ENCODE data around the gene CDC42SE2. TPM values are rescaled to one million over a fixed set of nuclear protein-coding genes. Genes with fewer than 3 reads are reported as not detected.

CDC42SE2 gene
- total and polyA plus RNA-seq, 2 of the 4 experiments (the other 2 are of a cell fraction): 12.5 to 19.4 TPM

DNA sequence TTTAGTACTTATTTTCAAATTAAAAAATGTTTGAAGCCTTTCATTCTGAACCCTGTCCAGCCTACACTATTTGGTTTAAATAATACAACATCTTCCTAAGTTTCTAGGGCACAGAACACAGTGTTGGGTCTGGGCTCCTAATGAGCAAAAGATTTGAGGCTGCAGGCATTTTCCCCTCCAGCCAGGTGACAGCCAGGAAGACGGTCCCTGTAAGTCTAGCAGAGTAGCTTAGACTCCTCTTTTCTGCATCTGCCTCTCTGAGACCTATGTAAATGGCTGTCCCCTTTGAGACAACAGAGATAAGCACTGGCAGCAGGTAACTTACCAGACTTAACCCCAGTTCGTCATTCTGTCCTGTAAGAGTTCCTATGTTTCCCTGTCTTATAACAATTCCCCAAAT is 141.8 kb downstream of the CDC42SE2 start:
- Histone ChIP-seq H3K56ac (ENCODE audit: extremely low read depth, insufficient read depth, low read length) (no peak overlapping the region), H3K14ac (replicated peaks; ENCODE audit: low read depth, low read length) (no peak overlapping the region), H3K23ac (ENCODE audit: low read depth, low read length) (no peak overlapping the region), H3K36me3 (ENCODE audit: control insufficient read depth, insufficient read depth, low read length) (peaks cover 6% of the 10 kb centered on the region), H2BK5ac (ENCODE audit: low read depth, low read length, poor library complexity, severe bottlenecking) (no peak overlapping the region), H2AFZ (replicated peaks; ENCODE audit: low read length, poor library complexity) (no peak overlapping the region), H4K5ac (ENCODE audit: low read depth, low read length) (no peak overlapping the region), H2AK9ac (replicated peaks; ENCODE audit: low read depth, low read length, poor library complexity) (no peak overlapping the region), H3K4me1 (ENCODE audit: control insufficient read depth, insufficient read depth, low read length) (peaks cover 2% of the 10 kb centered on the region; the same call in 1 of the 2 replicates), H4K20me1 (ENCODE audit: insufficient read depth, low read length) (no peaks in the 10 kb centered on the region), H3K27ac (ENCODE audit: insufficient read depth, low read length) (no peak overlapping the region), H3K18ac (ENCODE audit: low read depth, low read length) (no peak overlapping the region), H4K8ac (ENCODE audit: low read depth in 2 of 2, low read length in 2 of 2) (no peak overlapping the region), H2BK20ac (ENCODE audit: low read depth, low read length) (no peak overlapping the region), H3K4me2 (ENCODE audit: low read depth, low read length) (no peak overlapping the region), H3K9me1 (ENCODE audit: insufficient read depth, low read length) (no peaks in the 10 kb centered on the region), H3K4ac (ENCODE audit: low read depth, low read length) (no peak overlapping the region), H4K91ac (ENCODE audit: insufficient read depth, low read depth, low read length) (no peak overlapping the region), H3K27me3 (ENCODE audit: control insufficient read depth, insufficient read depth, low read length) (no peaks in the 10 kb centered on the region), H2BK120ac (ENCODE audit: low read depth, low read length) (no peak overlapping the region), H2AK5ac (ENCODE audit: low read depth, low read length) (no peak overlapping the region), H3K9ac (ENCODE audit: low read depth, low read length) (no peak overlapping the region), H3K9me3 (ENCODE audit: control insufficient read depth, insufficient read depth, low read length) (peaks cover 3% of the 10 kb centered on the region; the same call in 1 of the 2 replicates), H2BK15ac (ENCODE audit: low read depth, low read length) (no peak overlapping the region), H3K79me1 (ENCODE audit: low read depth in 1 of 2, low read length in 2 of 2) (no peaks in the 10 kb centered on the region), H3K4me3 (ENCODE audit: insufficient read depth, low read depth, low read length) (no peak overlapping the region)
- DNase-seq (no peak), ATAC-seq (ENCODE audit: low read depth) (no peak)
- ChIA-PET CTCF (no interaction called here), POLR2A (ENCODE audit: unreplicated experiment) (no interaction called here)
- dilution Hi-C loops (cut with HindIII; ENCODE audit: low sequenced_read_pairs, unreplicated experiment) (no loop called here), intact Hi-C loops (cut with micrococcal nuclease) (no loop called here), in situ Hi-C loops (cut with MboI; ENCODE audit: low sequenced_read_pairs) (loop anchor here (25.0 kb wide), 3 partner anchors 518 to 1493 kb away; partner anchors contain the start of gene CHSY3)
- 78% methylated on average over 1 of the region's 2 CpGs; no CpG with 5 or more reads in 1 of the 2 experiments for WGBS, 2 experiments (ENCODE audit: extremely low coverage in 2 of 2, insufficient read length in 1 of 2)
- no TSS peak for BruUV-seq (replicated peaks)
- TF ChIP-seq NFE2L2 (IDR thresholded peaks at IDR 0.05; ENCODE audit: low read depth, low read length) (no peak), MAFK (IDR thresholded peaks at IDR 0.05; ENCODE audit: low read depth, low read length) (no peak), RCOR1 (IDR thresholded peaks at IDR 0.05; ENCODE audit: insufficient replicate concordance, low read length) (no peak), MXI1 (IDR thresholded peaks at IDR 0.05; ENCODE audit: borderline replicate concordance, low read depth, low read length) (no peak), FOS (IDR thresholded peaks at IDR 0.05; ENCODE audit: low read depth, low read length) (no peak), RFX5 (IDR thresholded peaks at IDR 0.05; ENCODE audit: low read depth, low read length) (no peak), SMC3 (IDR thresholded peaks at IDR 0.05; ENCODE audit: low read depth, low read length) (no peak), CEBPB (IDR thresholded peaks at IDR 0.05; ENCODE audit: low read depth, low read length) (no peak), RAD21 (IDR thresholded peaks at IDR 0.05; ENCODE audit: low read length) (no peak), BHLHE40 (IDR thresholded peaks at IDR 0.05; ENCODE audit: low read depth, low read length) (no peak), MAZ (IDR thresholded peaks at IDR 0.05; ENCODE audit: borderline replicate concordance, low read depth, low read length) (no peak)
- TF ChIP-seq, protein P1, sequence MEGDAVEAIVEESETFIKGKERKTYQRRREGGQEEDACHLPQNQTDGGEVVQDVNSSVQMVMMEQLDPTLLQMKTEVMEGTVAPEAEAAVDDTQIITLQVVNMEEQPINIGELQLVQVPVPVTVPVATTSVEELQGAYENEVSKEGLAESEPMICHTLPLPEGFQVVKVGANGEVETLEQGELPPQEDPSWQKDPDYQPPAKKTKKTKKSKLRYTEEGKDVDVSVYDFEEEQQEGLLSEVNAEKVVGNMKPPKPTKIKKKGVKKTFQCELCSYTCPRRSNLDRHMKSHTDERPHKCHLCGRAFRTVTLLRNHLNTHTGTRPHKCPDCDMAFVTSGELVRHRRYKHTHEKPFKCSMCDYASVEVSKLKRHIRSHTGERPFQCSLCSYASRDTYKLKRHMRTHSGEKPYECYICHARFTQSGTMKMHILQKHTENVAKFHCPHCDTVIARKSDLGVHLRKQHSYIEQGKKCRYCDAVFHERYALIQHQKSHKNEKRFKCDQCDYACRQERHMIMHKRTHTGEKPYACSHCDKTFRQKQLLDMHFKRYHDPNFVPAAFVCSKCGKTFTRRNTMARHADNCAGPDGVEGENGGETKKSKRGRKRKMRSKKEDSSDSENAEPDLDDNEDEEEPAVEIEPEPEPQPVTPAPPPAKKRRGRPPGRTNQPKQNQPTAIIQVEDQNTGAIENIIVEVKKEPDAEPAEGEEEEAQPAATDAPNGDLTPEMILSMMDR (conservative IDR thresholded peaks at IDR 0.05; ENCODE audit: low read depth, low read length): no peak
